Activated CD4-positive, alpha-beta T cell treated with anti-CD3 and anti-CD28 coated beads for 24 hours (primary cell): ENCODE data around the gene BAZ1A.

Experiments used
- DNase-seq, 2 donors: peaks; one replicate each; pipeline ENCODE4 v3.0.0-alpha.2; 2020; ENCODE audit warnings: low read depth in 2 of 2

Gene BAZ1A

DNA sequence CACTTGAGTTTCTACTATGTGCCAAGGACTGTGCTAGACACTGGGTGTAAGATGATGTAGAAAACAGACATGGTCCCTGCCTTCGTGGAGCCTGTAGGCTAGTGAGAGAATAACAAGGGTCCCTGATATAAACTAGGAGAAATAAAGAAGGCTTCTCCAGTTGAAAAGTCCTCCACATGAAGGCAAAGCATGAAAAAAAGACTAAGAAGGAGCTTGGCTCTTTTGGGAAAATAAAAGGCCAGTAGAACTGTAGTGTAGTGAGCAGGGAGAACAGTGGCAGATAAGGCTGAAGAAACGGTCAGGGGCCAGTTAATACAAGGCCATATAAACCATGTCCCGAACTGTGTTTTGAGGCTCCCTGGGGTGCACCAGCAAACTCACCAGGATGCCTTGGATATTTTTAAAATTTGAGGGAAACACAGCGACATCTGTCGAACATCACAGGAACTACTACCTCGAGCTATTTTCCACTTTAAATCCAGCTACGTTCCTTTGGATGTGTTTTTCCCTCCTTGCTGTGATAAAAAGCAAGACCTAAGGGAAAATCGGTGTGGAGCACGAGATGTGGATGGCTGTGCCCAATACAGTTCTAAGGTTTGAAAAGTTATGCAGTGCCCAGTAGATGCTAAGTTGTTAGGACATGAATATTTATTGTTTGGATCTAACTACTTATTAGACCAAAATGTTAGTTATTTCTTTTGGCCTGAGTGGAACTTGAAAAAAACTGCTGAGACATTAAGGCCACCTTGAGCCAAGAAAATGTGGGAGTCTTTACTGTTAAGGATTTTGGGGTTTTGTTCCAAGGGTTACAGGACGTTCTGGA, 152.2 kb downstream of the BAZ1A start:
- peak; percentile 6 to 19 for DNase-seq

DNA sequence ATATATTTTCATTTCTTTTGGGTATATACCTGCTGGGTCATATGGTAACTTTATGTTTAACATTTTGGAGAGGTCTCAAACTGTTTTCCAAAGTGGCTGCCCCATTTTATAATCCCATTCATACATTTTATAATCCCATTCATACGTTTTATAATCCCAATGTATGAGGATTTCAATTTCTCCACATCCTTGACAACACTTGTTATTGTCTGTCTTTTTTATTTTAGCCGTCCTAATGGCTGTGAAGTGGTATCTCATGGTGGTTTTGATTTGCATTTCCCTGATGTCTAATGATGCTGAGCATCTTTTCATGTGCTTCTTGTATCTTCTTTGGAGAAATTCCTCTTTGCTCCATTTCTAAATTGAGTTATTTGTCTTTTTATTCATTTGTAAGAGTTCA, 154.0 kb downstream of the BAZ1A start:
- no peak for DNase-seq

DNA sequence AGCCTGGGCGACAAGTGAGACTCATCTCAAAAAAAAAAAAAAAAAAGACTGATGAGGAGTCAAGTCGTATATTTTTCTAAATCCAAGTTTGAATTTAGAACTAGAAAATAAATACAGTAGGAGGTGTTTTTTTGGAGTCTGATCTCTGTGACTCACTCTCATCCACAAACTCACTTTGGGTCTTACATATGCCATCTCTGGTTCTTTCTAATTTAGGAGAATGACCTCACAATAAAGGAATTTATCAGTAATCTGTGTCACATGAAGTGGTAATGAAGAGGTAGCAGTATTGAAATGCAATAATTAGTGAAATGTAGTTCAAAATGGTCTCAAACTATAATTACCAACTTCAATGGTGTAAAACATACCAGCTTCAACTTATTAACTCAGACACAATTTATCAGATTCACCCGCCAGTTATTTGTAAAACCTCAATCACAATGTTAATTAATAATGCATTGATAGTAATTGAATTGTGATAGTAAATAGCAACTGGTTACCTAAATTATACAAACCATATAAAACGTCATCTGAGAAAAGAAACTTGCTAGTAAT, 156.3 kb downstream of the BAZ1A start:
- DNase-seq = no peak

DNA sequence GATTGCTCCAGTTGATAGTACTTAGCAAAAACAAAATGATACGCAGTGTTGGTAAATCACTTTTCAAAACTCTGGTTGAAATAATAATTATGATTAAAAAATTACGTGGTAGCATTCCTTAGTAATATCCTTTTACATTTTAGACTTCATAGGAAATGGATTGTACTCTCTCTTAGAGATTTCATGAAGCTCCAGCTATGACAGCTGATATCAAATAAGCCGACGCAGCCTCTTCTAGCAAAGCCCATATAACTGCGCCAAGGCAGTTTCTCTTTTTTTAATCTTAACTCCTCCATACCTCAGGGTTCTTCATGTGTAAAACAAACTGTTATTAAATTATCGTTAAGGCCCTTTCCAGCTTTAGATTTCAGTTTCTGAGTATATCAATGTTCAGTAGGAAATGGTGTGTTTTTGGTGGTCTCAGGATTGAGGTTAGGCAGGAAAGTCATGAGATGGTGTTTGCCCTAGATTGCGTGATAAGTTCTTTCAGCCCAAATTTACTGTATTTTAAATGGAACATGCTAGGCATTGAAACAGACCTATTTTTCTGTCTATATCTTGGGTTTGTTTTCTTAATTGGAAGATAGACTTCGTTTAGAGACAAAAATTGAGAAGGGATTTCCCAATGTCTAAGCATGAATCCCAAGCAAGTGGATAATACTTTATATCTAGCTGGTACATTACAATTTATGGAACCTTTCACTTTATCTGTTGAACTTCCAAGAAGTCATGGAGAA, 159.9 kb downstream of the BAZ1A start:
- DNase-seq = no peak

DNA sequence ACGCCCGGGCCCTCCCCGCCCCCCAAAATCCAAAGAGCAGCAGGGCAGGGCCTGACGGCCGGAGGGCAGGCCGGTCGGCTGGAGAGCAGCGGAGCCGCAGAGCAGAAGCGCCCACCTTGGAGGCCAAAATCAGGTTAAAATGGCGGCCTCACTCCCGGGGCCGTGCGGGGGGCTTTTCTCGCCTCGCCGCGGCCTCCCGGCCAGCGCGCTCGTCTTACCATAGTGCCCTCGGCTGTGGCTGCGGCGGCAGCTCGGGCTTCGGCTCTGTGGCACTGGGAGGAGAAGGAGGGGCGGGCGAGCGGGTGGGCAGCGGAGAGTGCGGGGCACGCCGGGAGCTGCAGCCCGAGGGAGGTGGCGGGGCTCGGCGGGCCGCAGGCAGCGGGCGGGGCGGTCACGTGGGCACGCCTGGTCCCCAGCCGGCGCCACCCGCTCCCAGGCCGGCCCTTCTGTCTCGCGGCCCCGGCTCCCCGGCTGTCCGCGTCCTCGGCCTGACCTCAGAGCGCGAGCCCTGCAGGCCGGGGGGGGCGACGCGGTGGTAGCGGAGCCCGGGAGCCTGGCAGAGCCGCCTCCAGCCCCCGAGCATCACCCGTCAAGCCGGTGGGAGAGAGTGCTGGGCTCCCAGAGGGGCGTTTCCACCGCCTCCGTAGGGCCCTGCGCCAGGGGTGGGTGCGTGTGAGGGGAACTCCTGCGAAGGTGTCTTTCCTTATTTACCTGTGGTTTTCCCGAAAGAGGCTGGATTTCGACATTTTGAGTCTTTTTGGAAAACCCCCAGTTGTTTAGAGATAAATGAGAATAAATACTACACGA, 160.6 kb downstream of the BAZ1A start, which contains the start of gene CFL2:
CFL2 (minus strand) TSS at position 274 of the 807 bp plus-strand sequence; CDS start at position 221, 53 bp downstream.
- DNase-seq = peak; percentile 41 to 58

DNA sequence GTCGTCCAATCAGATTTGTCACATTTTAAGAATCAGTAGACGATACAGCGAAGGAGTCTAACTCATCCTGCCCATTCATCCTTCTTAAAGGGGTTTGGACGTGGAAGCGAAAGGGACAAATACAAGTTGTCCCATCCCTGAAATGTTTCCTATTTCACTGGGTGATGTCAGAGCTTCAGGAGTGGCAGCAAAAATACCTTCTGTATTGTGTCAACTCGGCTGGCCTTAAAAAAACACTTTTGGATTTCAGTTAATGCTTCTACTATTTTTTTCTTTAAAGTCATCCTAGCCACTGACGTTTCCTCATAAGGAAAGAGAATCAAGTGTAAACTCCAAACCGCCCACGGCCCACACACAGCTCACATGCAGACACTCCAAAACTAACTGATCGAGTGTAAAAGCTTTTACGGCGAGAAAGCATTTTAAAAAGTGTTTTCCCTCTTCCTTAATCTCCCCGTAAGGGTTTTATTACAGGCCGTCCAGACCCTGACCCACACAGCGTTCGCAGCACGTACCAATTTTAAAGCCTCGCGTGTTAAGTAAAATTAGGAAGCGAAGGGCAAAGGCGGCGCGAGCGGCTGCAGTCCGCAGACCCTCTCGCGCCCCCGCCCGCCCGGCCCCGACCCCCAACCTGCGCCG, 161.4 kb downstream of the BAZ1A start:
- no peak for DNase-seq

DNA sequence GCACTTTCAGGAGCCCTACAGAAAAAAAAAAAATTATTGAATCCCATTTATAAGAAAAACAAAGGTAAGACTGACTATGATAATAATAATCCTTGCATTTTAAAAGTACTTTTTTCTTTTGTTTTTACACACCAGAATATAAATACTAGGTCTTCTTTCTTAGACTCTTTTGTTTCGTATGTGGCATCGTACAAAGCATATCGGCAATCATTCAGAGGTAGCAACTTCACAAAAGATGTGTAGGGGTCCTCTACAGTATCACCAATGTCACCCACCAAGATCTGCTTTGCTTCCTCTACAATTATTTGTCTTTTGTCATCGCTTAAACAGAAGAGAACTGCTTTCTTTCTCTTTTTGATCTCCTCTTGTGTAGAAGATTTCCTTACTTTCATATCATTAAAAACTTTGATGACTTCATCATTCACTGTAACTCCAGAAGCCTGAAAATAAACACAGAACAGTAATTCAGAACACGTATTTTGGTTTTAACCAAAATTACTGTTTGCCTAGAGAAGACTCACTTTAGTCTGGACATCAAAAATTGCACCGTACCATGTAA, 162.0 kb downstream of the BAZ1A start:
- no peak for DNase-seq

DNA sequence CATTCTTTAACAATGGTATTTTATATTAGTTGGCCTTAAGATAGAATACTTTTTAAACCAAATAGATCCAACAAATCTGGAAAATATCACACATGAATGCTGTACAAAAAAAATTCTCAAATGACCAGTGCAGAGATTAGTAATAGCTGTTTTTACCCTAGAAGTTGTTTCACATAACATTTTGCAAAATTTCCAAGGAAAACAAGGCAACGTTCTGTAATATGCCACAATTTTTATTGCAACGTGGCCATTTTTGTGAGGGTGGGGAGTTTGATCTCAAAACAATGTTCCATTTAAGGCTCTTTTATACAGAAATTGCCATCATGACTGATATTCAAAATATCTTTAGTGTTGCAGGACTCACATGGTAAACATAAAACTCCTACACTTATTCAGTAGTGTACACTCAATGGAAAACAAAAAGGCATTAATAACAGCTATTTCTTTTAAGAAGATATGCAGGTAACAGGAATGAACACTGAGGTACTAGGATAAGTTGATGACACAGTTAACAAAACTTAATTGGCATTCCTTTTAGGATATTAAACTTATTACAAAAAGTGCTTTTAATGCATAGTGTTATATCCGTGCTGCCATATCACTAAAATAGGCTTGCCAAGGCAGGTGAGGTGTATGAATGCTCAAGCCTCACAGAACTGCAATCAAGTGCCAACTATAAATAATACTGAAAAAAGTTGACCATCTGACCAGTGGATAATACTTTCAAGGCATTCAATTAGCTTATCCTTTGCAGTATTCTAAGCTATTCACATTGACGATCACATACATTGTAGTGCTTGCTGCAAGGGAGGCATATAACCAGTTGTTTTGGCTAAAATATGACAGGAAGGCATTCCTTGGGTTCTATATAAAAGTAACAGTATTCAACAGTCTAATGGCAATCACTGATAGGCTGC, 163.1 kb downstream of the BAZ1A start:
- no peak for DNase-seq

DNA sequence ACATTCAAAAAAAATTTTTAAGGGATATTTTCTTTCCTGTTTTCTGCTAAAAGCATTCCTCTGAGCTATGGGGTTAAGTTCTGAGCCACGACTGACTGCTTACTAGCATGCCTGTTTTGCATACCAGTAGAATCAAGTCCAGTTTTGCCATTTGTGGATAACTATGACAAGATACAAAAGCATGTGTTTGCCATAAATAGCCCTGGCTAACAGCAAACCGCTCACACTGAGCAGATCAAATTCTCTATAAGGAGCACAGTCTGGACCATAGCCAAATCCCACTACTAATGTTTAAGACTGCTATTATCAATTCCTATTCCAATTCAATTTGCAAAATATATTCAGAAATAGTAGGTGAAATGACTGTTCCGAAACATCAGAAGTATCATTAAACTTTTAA, 164.0 kb downstream of the BAZ1A start:
- DNase-seq = no peak

DNA sequence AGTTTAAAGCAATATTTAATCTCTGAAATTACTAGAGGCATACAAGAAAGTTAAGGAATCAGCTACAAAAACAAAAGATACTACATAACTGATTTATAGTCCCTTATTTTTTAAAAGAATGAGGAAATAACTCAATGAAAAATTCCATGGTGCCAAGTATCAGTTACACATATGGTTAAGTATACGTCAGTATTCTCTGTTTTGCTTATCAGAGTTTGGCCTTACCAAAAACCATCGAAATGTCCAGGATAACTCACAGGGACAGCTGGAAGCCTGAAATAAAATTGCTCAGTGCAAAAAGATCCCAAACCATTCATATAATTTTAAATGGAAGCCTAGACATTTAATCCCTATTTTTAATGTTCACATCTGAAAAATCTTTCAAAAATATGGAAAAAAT, 164.4 kb downstream of the BAZ1A start:
- DNase-seq = no peak

DNA sequence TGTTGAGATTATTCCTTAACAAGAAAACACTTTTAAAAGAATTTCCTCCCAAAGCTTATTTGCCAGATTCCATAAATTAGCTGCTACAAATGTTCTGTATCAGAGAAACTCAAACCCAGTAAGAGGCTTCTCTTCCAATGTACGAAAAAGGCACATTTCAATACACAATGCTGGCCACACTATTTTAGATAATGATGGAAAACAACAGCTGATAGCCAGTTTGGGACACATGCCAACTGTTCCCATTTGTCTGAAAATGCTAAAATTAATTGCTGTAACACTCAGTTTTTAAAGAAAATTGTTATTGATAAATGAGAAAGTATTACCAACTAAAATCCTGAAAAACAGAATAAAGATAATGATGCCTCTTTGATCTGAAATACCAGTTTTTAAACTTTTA, 165.2 kb downstream of the BAZ1A start:
- DNase-seq = no peak

DNA sequence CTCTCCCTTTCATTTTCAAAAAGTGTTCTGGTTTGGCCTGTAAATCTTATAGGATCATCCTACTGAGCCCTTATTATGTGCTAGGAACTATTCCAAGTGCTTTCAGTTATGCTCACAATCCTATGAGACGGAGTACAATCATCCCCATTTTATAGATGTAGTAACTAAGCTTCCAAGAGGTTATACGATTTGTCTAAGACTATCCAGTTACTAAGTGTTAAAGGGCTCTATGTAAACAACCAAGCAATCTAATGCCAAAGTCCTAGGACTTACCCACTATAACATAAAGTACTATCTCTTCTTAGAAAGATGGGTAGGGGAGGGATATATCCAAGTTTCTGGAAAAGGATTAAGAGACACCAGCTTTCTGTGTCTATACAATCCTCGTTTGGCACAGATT, 167.4 kb downstream of the BAZ1A start:
- no peak for DNase-seq
